Right lobe of liver (tissue), 4 donors: Measurements from ENCODE around the gene MT1G.
"Not testable (repeated sequence)": the region's sequence is repeated elsewhere in the genome, so short reads cannot be mapped to it uniquely, and the experiment has no call there.

Source experiments
- POLR2A ChIP-seq: fragments of 450-650 bp; IDR thresholded peaks from one replicate; pipeline ENCODE4 v1.6.1; 2017; ENCODE audit warnings: antibody characterized with exemption, mild to moderate bottlenecking
- TF ChIP-seq, protein P1 (sequence below), 4 donors: fragments of 200-600 bp in 3 of 4; fragments of 450-650 bp in 1 of 4; IDR thresholded peaks; one replicate each; pipeline versions ENCODE4 v1.5.1 to v1.8.0; 2016 to 2022; ENCODE audit warnings: antibody characterized with exemption in 4 of 4, mild to moderate bottlenecking in 2 of 4
- donor health status: DM: no; HTN: no; CAD: no.
- donor health status: DM: no; HTN: no; CAD: no.
- donor health status: DM: no; HTN: yes; CAD: no.

DNA sequence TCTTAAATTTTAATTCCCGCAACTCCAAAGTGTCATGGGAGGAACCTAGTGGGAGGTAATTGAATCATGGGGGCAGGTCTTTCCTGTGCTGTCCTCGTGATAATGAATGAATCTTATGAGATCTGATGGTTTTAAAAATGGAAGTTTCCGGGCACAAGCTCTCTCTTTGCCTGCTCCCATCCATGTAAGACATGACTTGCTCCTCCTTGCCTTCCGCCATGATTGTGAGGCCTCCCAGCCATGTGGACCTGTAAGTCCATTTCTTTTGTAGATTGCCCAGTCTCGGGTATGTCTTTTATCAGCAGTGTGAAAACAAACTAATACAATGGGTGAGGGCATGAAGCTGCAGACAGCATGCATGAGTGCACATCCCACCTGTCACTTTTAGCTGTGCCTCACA is 44.7 kb downstream of the MT1G start:
- TF ChIP-seq, protein P1, sequence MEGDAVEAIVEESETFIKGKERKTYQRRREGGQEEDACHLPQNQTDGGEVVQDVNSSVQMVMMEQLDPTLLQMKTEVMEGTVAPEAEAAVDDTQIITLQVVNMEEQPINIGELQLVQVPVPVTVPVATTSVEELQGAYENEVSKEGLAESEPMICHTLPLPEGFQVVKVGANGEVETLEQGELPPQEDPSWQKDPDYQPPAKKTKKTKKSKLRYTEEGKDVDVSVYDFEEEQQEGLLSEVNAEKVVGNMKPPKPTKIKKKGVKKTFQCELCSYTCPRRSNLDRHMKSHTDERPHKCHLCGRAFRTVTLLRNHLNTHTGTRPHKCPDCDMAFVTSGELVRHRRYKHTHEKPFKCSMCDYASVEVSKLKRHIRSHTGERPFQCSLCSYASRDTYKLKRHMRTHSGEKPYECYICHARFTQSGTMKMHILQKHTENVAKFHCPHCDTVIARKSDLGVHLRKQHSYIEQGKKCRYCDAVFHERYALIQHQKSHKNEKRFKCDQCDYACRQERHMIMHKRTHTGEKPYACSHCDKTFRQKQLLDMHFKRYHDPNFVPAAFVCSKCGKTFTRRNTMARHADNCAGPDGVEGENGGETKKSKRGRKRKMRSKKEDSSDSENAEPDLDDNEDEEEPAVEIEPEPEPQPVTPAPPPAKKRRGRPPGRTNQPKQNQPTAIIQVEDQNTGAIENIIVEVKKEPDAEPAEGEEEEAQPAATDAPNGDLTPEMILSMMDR (IDR thresholded peaks at IDR 0.05): not testable (repeated sequence)
- not testable (repeated sequence) for TF ChIP-seq POLR2A
